ENCODE results near the gene TMED1. TPM values are rescaled to one million over a fixed set of nuclear protein-coding genes. Genes with fewer than 3 reads are reported as not detected.

Gene TMED1, protein sequence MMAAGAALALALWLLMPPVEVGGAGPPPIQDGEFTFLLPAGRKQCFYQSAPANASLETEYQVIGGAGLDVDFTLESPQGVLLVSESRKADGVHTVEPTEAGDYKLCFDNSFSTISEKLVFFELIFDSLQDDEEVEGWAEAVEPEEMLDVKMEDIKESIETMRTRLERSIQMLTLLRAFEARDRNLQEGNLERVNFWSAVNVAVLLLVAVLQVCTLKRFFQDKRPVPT
- total RNA-seq (2022; extraction: Qiagen RNA extraction; ENCODE audit: low read depth), result 16.5 to 31.5 TPM (median 29.4 TPM) in 5 replicates

DNA sequence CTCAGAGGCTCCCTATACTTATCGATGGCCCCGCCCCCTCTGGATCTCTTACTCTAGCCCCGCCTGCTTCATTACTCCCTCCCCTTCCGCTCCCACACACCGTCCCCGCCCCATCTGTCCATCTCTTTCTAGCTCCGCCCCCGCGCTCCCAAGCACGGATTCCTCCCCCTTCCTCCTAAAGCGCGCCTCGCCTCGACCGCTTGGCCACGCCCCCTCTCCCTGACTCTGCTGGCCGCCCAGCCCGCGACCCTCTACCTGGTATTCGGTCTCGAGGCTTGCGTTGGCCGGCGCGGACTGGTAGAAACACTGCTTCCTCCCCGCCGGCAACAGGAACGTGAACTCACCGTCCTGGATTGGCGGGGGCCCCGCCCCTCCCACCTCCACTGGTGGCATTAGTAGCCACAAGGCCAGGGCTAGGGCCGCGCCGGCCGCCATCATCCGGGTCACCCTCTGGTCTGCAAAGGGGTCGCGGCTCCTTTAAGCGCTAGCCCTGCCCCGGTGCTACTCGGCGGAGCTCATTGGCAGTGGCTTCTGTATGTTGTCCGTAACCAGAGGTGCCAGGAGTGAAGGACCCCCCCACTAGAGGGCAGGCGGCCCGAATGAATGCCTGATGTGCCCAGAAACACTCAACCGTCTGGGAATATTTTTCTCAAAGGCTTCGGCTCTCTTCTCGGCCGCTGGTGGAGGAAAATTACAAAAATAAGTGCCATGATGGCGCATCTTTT is at the start of gene TMED1:
Gene TMED1, minus strand, starts transcription at position 459 of the 725 bp plus-strand sequence. Its CDS starts 21 bp downstream, at position 438.

DNA sequence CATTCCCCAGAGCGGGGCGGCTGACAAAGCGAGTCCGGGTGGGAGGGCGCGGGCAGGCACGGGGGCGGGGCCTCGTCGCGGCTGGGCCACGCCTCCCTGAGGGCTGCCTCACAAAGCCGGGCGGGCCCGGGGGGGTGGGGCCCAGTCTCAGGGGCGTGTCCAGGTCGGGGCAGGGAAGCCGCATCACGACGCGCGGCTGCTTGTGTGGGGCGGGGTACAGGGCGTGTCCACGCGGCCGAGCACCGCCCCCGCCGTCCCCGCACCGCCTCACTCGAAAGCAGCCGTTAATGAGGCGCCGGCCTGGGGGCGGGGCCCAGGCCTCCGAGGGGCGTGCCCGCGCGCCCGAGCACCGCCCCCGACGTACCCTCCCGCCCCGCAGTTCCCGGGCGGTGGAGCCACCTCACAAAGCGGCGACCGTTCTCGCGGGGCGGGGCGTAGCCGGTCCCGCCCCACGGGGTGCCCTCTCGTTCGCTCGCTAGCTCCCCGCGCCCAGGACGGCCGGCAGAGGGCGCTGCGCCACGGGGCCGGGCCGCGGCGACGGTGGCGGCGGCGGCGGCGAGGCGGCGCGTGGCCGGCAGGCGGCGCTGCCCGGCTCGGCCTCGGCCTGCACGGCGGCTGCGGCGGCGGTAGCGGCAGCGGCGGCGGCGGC is 35.1 kb upstream of the TMED1 start, which contains the start of gene CARM1:
Gene CARM1, plus strand, starts transcription at position 599 of the 649 bp plus-strand sequence. CDS start 150 bp downstream, outside the sequence.

DNA sequence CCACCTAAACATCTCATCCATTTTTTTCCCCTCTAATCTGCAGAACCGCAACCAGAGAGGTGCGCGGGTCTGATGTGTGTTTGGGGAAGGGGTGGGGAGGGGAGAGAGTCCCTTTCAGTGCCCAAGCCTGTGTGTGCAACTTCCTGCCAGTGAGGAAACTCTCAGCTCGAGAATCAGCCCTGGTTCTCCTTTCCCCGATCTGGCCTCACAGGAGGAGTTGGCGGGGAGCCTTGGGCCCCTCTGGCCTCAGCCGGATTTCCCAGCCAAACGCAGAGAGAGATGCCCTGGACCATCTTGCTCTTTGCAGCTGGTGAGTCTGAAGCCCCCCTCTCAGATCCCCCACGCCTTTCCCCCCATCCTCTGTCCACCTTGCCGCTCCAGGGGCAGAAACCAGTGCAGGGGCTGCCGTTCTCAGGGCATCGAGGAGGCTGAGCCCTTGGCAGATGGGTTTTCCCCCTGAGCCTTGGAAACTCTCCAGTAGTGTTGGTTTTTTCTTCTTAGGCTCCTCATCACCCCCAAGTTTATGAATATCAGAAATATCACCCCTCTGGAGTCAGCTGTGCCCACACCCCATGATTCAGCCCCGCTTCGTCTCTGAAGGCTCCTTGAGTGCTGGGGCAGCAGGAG is 12.3 kb upstream of the TMED1 start, which contains the start of gene C19orf38:
Gene C19orf38, plus strand, starts transcription at position 186 of the 627 bp plus-strand sequence. Its CDS starts 94 bp downstream, at position 280.

Other genes with a start within 250 kb of the TMED1 start
- 37.1 to 45.1 TPM (median 38.9 TPM) in 5 replicates for gene AP1M2, start 248.9 kb downstream of the TMED1 start, total RNA-seq (2022; extraction: Qiagen RNA extraction; ENCODE audit: low read depth)
- gene SLC44A2, start 210.7 kb downstream of the TMED1 start, total RNA-seq (2022; extraction: Qiagen RNA extraction; ENCODE audit: low read depth), result 6.8 to 7.7 TPM (median 7.2 TPM) in 5 replicates
- 137 to 175 TPM (median 172 TPM) in 5 replicates for gene ILF3, start 181.9 kb downstream of the TMED1 start, total RNA-seq (2022; extraction: Qiagen RNA extraction; ENCODE audit: low read depth)
- gene QTRT1, start 134.8 kb downstream of the TMED1 start, total RNA-seq (2022; extraction: Qiagen RNA extraction; ENCODE audit: low read depth), result 22.5 to 37.4 TPM (median 33.9 TPM) in 5 replicates
- gene DNM2, start 118.1 kb downstream of the TMED1 start, total RNA-seq (2022; extraction: Qiagen RNA extraction; ENCODE audit: low read depth), result 38.9 to 61.4 TPM (median 57.9 TPM) in 5 replicates
- gene C19orf38, start 12.2 kb upstream of the TMED1 start, total RNA-seq (2022; extraction: Qiagen RNA extraction; ENCODE audit: low read depth), result not detected in 5 replicates
- gene CARM1, start 35.3 kb upstream of the TMED1 start, total RNA-seq (2022; extraction: Qiagen RNA extraction; ENCODE audit: low read depth), result 30.1 to 52.5 TPM (median 50.5 TPM) in 5 replicates
- 12.1 to 24.2 TPM (median 20.4 TPM) in 5 replicates for gene YIPF2, start 92.4 kb upstream of the TMED1 start, total RNA-seq (2022; extraction: Qiagen RNA extraction; ENCODE audit: low read depth)
- gene TIMM29, start 92.6 kb upstream of the TMED1 start, total RNA-seq (2022; extraction: Qiagen RNA extraction; ENCODE audit: low read depth), result 11.4 to 20.3 TPM (median 18.7 TPM) in 5 replicates
- gene SMARCA4, start 124.8 kb upstream of the TMED1 start, total RNA-seq (2022; extraction: Qiagen RNA extraction; ENCODE audit: low read depth), result 9.1 to 12.0 TPM (median 11.8 TPM) in 5 replicates

Measured in A549 treated with ZK216348 at 1 μM for 4 hours (cell line).